Testis (tissue), 5 donors: Measurements from ENCODE around the gene CASP4. TPM values are rescaled to one million over a fixed set of nuclear protein-coding genes. Genes with fewer than 3 reads are reported as not detected.

ENCODE experiments used
- DNase-seq: peaks from one replicate; pipeline ENCODE4 v3.0.0-alpha.2; 2019
- H3K27ac ChIP-seq, 2 donors: fragments of 200-600 bp; sonication (generic); one replicate each; pipeline ENCODE4 v1.5.1; 2019
- H3K27me3 ChIP-seq: fragments of 200-600 bp; sonication (generic); one replicate; pipeline ENCODE4 v1.5.1; 2019
- H3K36me3 ChIP-seq: fragments of 200-600 bp; sonication (generic); one replicate; pipeline ENCODE4 v1.5.1; 2017; ENCODE audit warnings: low read depth; ENCODE audit errors: missing control alignments
- H3K4me1 ChIP-seq: fragments of 200-600 bp; sonication (generic); one replicate; pipeline ENCODE4 v1.5.1; 2019
- H3K4me3 ChIP-seq, 2 donors: fragments of 200-600 bp; sonication (generic); one replicate each; pipeline ENCODE4 v1.5.1; 2017 to 2019
- H3K9me3 ChIP-seq: fragments of 200-600 bp; sonication (generic); one replicate; pipeline ENCODE4 v1.5.1; 2017
- CTCF ChIP-seq, 3 experiments: fragments of 450-650 bp in 2 of 3; fragments of 200-600 bp in 1 of 3; sonication (generic) in 1 of 3; IDR thresholded peaks; one replicate each; pipeline ENCODE4 v1.5.1; 2016 to 2019; ENCODE audit warnings: antibody characterized with exemption in 3 of 3, mild to moderate bottlenecking in 2 of 3, moderate library complexity in 1 of 3
- POLR2A ChIP-seq: fragments of 450-650 bp; IDR thresholded peaks from one replicate; pipeline ENCODE4 v1.6.1; 2017; ENCODE audit warnings: antibody characterized with exemption, mild to moderate bottlenecking, moderate library complexity
- WGBS, 2 donors: methylation state at CpG; one replicate each; pipeline ENCODE4 v1.1.5; 2018; 5-methylcytosine and 5-hydroxymethylcytosine counted together
- intact Hi-C: fragments of 100-400 bp; cut with DNase I; formaldehyde crosslinking; loops from one replicate; pipeline ENCODE4 v1.15.1; 2023; ENCODE audit warnings: low total_unique reads
- long read RNA-seq, 2 donors: transcript quantifications; one replicate each; lab custom pipeline, GENCODE V29; 2026
- polyA plus RNA-seq: library from polyadenylated mRNA; stranded (reverse); fragments of 350-450 nt; fragmentation: Illumina TruSeq; extraction: RNeasy Lipid Tissue Mini Kit (QIAGEN cat#74804); gene quantifications from one replicate; pipeline ENCODE4 v1.2.3, GENCODE V29; 2014; ENCODE audit warnings: low read depth, low replicate concordance; ENCODE audit not compliant: insufficient read depth
- total RNA-seq, 2 donors: library from RNA; depleted of rRNA; stranded (reverse); fragments of >200 nt; gene quantifications; one replicate each; pipeline ENCODE4 v1.2.3, GENCODE V29; 2016

The CASP4 gene
- 10 to 100 TPM; 16.1 to 20.7 TPM for total RNA-seq
- 12.9 TPM for polyA plus RNA-seq
- long read RNA-seq, donor 1, transcript CASP4-203 (9 exons, 2,158 nt) = major isoform, 9 of 9 reads
- long read RNA-seq, donor 1, partial matches to known transcripts = 0 of 9 reads
- long read RNA-seq, donor 1, other reads (novel, unspliced or antisense) = 0 of 9 reads
- long read RNA-seq, donor 2, transcript CASP4-203 (9 exons, 2,158 nt) = major isoform, 6 of 8 reads
- long read RNA-seq, donor 2, partial matches to known transcripts = 0 of 8 reads
- long read RNA-seq, donor 2, other reads (novel, unspliced or antisense) = 0 of 8 reads

GRCh38 chr11:104968355-104968855, at the start of gene CASP4:
CASP4 (minus strand) TSS chr11:104968574; CDS start chr11:104968525, 49 bp downstream.
- intact Hi-C loops = no loop called here
- no peaks in the 10 kb centered on the region for H3K27me3 ChIP-seq
- no peaks in the 10 kb centered on the region for H3K9me3 ChIP-seq
- peak within 1 kb of the TSS; percentile 58 to 61 for H3K4me3 ChIP-seq
- H3K36me3 ChIP-seq = no peaks in the 10 kb centered on the region
- no peaks in the 10 kb centered on the region for H3K4me1 ChIP-seq
- peak within 1 kb of the TSS; percentile 18 to 82 for H3K27ac ChIP-seq
- DNase-seq = no peak
- TF ChIP-seq POLR2A (no peak), CTCF (IDR thresholded peaks at IDR 0.05) (no peak)
- 1 to 3% methylated on average over 4 of the region's 4 CpGs for WGBS, 2 donors

GRCh38 chr11:105007463-105007862, 39.1 kb upstream of the CASP4 start:
- no peaks in the 10 kb centered on the region for H3K9me3 ChIP-seq
- H3K4me1 ChIP-seq = no peaks in the 10 kb centered on the region
- no peaks in the 10 kb centered on the region for H3K27me3 ChIP-seq
- no peak overlapping the region for H3K27ac ChIP-seq
- H3K4me3 ChIP-seq = no peak overlapping the region
- DNase-seq = no peak
- intact Hi-C loops = no loop called here
- TF ChIP-seq POLR2A = no peak
- no peak for TF ChIP-seq CTCF (IDR thresholded peaks at IDR 0.05)
- H3K36me3 ChIP-seq = no peaks in the 10 kb centered on the region

GRCh38 chr11:105005451-105005845, 37.1 kb upstream of the CASP4 start:
- no peak for DNase-seq
- no peak overlapping the region for H3K27ac ChIP-seq
- intact Hi-C loops = no loop called here
- no peaks in the 10 kb centered on the region for H3K9me3 ChIP-seq
- H3K4me1 ChIP-seq = no peaks in the 10 kb centered on the region
- TF ChIP-seq POLR2A (no peak), CTCF (IDR thresholded peaks at IDR 0.05) (no peak)
- H3K4me3 ChIP-seq = no peak overlapping the region
- no peaks in the 10 kb centered on the region for H3K36me3 ChIP-seq
- 78 to 92% methylated on average over 3 of the region's 3 CpGs for WGBS, 2 donors
- no peaks in the 10 kb centered on the region for H3K27me3 ChIP-seq

GRCh38 chr11:105004021-105004420, 35.6 kb upstream of the CASP4 start:
- H3K9me3 ChIP-seq = no peaks in the 10 kb centered on the region
- intact Hi-C loops = no loop called here
- H3K36me3 ChIP-seq = no peaks in the 10 kb centered on the region
- no peak for DNase-seq
- 69 to 75% methylated on average over 3 of the region's 3 CpGs for WGBS, 2 donors
- H3K4me1 ChIP-seq = no peaks in the 10 kb centered on the region
- H3K27ac ChIP-seq = no peak overlapping the region
- H3K4me3 ChIP-seq = no peak overlapping the region
- TF ChIP-seq POLR2A (no peak), CTCF (IDR thresholded peaks at IDR 0.05) (no peak)
- H3K27me3 ChIP-seq = no peaks in the 10 kb centered on the region

- Histone ChIP-seq H3K4me1 (no peaks in the 10 kb centered on the region), H3K36me3 (no peaks in the 10 kb centered on the region), H3K27ac (no peak overlapping the region), H3K4me3 (no peak overlapping the region), H3K27me3 (no peaks in the 10 kb centered on the region), H3K9me3 (no peaks in the 10 kb centered on the region)
- TF ChIP-seq POLR2A = no peak
- no peak for TF ChIP-seq CTCF (IDR thresholded peaks at IDR 0.05)
- DNase-seq = no peak
- 69 to 81% methylated on average over 2 of the region's 2 CpGs for WGBS, 2 donors
- intact Hi-C loops = no loop called here
Measured at GRCh38 chr11:105003151-105003550, 34.8 kb upstream of the CASP4 start.
